Heart left ventricle (tissue), 16 donors: ENCODE data around the gene UBE2U. TPM values are rescaled to one million over a fixed set of nuclear protein-coding genes. Genes with fewer than 3 reads are reported as not detected.

Experiments used
- ATAC-seq, 4 donors: fragments of 200-7000 bp; cut with Tn5 transposase; one replicate each; pipeline ENCODE4 v1.9.1; 2020 to 2022; ENCODE audit warnings: moderate library complexity in 4 of 4, mild to moderate bottlenecking in 3 of 4, moderate number of reproducible peaks in 1 of 4
- DNase-seq, 5 donors: peaks; one replicate each; pipeline ENCODE4 v3.0.0-alpha.2; 2020
- H3K27ac ChIP-seq, 12 donors: fragments of 200-600 bp; sonication (generic) in 4 of 12; one replicate each; pipeline versions ENCODE4 v1.5.0 to v1.8.0; 2016 to 2022; ENCODE audit warnings: mild to moderate bottlenecking in 2 of 12
- H3K27me3 ChIP-seq, 9 donors: fragments of 200-600 bp; sonication (generic) in 2 of 9; one replicate each; pipeline versions ENCODE4 v1.5.1 to v1.8.0; 2016 to 2022; ENCODE audit warnings: mild to moderate bottlenecking in 3 of 9
- H3K36me3 ChIP-seq, 9 donors: fragments of 200-600 bp; sonication (generic) in 2 of 9; one replicate each; pipeline versions ENCODE4 v1.5.0 to v1.8.0; 2018 to 2022; ENCODE audit warnings: mild to moderate bottlenecking in 2 of 9
- H3K4me1 ChIP-seq, 12 donors: fragments of 200-600 bp; sonication (generic) in 4 of 12; one replicate each; pipeline versions ENCODE4 v1.5.0 to v1.8.0; 2016 to 2022; ENCODE audit warnings: mild to moderate bottlenecking in 3 of 12
- H3K4me3 ChIP-seq, 12 donors: fragments of 200-600 bp; sonication (generic) in 4 of 12; one replicate each; pipeline versions ENCODE4 v1.5.0 to v1.8.0; 2017 to 2022; ENCODE audit warnings: mild to moderate bottlenecking in 9 of 12, moderate library complexity in 4 of 12
- H3K9me3 ChIP-seq, 12 donors: fragments of 200-600 bp; sonication (generic) in 4 of 12; one replicate each; pipeline versions ENCODE4 v1.5.0 to v1.8.0; 2016 to 2022; ENCODE audit warnings: mild to moderate bottlenecking in 1 of 12
- POLR2A ChIP-seq, 2 donors: fragments of 450-650 bp; IDR thresholded peaks; one replicate each; pipeline ENCODE4 v1.6.1; 2017; ENCODE audit warnings: antibody characterized with exemption in 2 of 2, mild to moderate bottlenecking in 2 of 2, moderate library complexity in 2 of 2
- WGBS, 4 donors: extraction: QIAGEN DNeasy Blood & Tissue Kit in 2 of 4; methylation state at CpG; one replicate each; pipeline versions ENCODE4 v1.1.5 to v1.1.7; 2013 to 2018; 5-methylcytosine and 5-hydroxymethylcytosine counted together
- intact Hi-C, 10 donors: fragments of 100-400 bp; cut with DNase I; formaldehyde crosslinking; loops; one replicate each; pipeline versions ENCODE4 v1.11.1 to v1.14.2; 2022
- polyA plus RNA-seq, 2 donors: library from polyadenylated mRNA; stranded (reverse); fragments of 200-250 nt; gene quantifications; one replicate each; pipeline ENCODE4 v1.2.3, GENCODE V29; 2013
- total RNA-seq, 9 donors: library from RNA; depleted of rRNA in 2 of 9; stranded (reverse); fragments of >200 nt in 2 of 9; fragmentation: NEBNext Ultra II Directional in 3 of 9; extraction: Animal tissue kit (Norgen Biotek cat#: 25700) in 3 of 9; gene quantifications; one replicate each; pipeline versions ENCODE4 v1.1.0 to v1.2.4, GENCODE V29; 2016 to 2023
- TF ChIP-seq, protein P1 (sequence below), 12 donors: fragments of 200-600 bp; sonication (generic) in 4 of 12; IDR thresholded peaks; one replicate each; pipeline versions ENCODE4 v1.5.0 to v1.8.0; 2018 to 2022; ENCODE audit warnings: antibody characterized with exemption in 12 of 12, mild to moderate bottlenecking in 5 of 12
- donor health status: ischemic (EF 13 %, LVEDD 7.1; RV severe dilation, severe dysfunction).
- donor health status: healthy with polysubstance abuse.
- donor health status: DM: no; HTN: yes; CAD: no.
- donor health status: DM: no; HTN: no; CAD: no.
- donor health status: ischemic (EF 25% LVEDD 6.9; RV normal size, moderate dysfunction).
- donor health status: ischemic (EF 25% LVEDD 5.7; RV mildly dilated, moderate dysfunction).
- donor health status: healthy.
- donor health status: DM: yes; HTN: yes; CAD: no.
- donor health status: ischemic (EF 35%, LVEDD 5.7; RV mildly dilated, moderate dysfunction).
- donor health status: nonischemic (EF 11% LVEDD 7.7; RV severe dilation, severe dysfunction).
- donor health status: DM: yes; HTN: yes; CAD: no.
- donor health status: PGD.
- donor health status: ischemic (EF 29% LVEDD 5.4; RV normal size, mild dysfunction).
- donor health status: nonischemic (EF 23%, LVEDD 6.1; RV moderate dilation, normal function).

Gene UBE2U
- total and polyA plus RNA-seq, 11 donors: 0.19 to 2.7 (median 2.5) TPM; not detected in 8

DNA sequence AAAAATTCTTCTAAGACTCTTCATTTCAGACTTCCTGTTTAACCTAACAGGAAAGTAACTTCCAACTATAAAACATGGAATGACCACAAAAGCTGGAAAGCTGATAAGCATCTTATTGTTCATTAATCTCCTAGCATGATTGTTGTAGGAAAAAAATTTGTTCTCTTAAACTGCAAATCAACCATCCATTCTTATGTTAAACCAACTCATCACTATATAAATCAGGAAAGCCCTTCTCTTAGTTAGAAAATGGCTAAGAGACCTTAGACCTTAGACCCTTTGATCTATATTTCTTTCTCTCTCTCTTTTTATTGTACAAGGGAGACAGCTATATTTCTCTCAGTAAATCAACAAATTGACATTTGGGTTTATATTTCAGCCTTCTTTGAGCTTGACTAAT lies 101.4 kb downstream of the UBE2U start:
- Histone ChIP-seq H3K4me3 (no peak overlapping the region), H3K4me1 (no peaks in the 10 kb centered on the region), H3K27me3 (no peaks in the 10 kb centered on the region), H3K9me3 (no peaks in the 10 kb centered on the region), H3K36me3 (no peaks in the 10 kb centered on the region), H3K27ac (no peak overlapping the region)
- intact Hi-C loops: no loop called here
- ATAC-seq (no peak), DNase-seq (no peak)
- TF ChIP-seq POLR2A (IDR thresholded peaks at IDR 0.05): no peak
- TF ChIP-seq, protein P1, sequence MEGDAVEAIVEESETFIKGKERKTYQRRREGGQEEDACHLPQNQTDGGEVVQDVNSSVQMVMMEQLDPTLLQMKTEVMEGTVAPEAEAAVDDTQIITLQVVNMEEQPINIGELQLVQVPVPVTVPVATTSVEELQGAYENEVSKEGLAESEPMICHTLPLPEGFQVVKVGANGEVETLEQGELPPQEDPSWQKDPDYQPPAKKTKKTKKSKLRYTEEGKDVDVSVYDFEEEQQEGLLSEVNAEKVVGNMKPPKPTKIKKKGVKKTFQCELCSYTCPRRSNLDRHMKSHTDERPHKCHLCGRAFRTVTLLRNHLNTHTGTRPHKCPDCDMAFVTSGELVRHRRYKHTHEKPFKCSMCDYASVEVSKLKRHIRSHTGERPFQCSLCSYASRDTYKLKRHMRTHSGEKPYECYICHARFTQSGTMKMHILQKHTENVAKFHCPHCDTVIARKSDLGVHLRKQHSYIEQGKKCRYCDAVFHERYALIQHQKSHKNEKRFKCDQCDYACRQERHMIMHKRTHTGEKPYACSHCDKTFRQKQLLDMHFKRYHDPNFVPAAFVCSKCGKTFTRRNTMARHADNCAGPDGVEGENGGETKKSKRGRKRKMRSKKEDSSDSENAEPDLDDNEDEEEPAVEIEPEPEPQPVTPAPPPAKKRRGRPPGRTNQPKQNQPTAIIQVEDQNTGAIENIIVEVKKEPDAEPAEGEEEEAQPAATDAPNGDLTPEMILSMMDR (IDR thresholded peaks at IDR 0.05): no peak

DNA sequence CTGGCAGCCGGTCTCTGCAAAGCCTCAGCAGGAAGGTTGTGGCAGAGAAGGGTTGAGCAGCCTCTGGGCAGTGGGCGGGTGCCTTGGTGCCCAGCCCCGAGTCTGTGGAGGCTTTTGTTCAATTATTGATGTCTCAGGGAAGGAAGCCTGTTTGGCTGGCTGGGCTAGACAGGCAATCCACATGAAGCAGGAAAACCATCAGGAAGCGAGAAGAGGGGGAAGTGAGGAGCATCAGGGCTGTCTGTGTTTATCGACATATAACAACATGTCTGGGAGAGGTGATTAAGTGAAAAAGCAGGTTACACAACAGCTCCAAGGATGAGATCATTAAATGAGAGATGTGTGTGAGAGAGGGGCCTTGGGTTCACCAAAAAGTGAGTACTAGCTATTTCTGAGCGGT lies 105.4 kb downstream of the UBE2U start:
- no peak for TF ChIP-seq POLR2A (IDR thresholded peaks at IDR 0.05)
- TF ChIP-seq, protein P1 (IDR thresholded peaks at IDR 0.05): no peak
- Histone ChIP-seq H3K36me3 (no peaks in the 10 kb centered on the region), H3K4me3 (no peak overlapping the region), H3K27ac (no peak overlapping the region), H3K4me1 (no peaks in the 10 kb centered on the region), H3K9me3 (no peaks in the 10 kb centered on the region), H3K27me3 (no peaks in the 10 kb centered on the region)
- 61 to 78% (median 66%) methylated on average over 6 of the region's 6 CpGs for WGBS, 4 donors
- intact Hi-C loops: no loop called here
- DNase-seq (no peak), ATAC-seq (no peak)

DNA sequence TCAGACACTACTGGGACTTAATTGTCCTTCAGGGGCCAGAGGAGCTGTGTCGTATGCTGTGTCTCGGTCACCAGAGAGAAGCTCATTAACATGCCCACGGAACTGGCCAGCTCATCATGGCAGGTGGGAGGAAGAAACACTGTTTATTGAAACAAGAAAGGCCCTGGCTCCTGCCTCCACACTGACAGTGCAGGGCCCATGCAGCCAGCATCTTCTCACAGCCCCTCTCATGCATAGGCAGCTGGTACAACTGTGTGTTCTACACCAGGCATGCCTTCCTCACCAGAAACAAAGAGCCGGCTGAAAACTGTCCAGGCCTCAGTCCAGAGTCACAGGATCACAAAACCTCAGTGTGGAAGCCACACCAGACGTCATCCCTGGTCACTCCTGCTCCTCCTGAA lies 106.0 kb downstream of the UBE2U start:
- no peaks in the 10 kb centered on the region for H3K36me3 ChIP-seq
- no peak overlapping the region for H3K4me3 ChIP-seq
- no peaks in the 10 kb centered on the region for H3K9me3 ChIP-seq
- TF ChIP-seq, protein P1 (IDR thresholded peaks at IDR 0.05): no peak
- TF ChIP-seq POLR2A (IDR thresholded peaks at IDR 0.05): no peak
- ATAC-seq (no peak), DNase-seq (no peak)
- H3K27me3 ChIP-seq: no peaks in the 10 kb centered on the region
- WGBS, 4 donors: 71 to 81% (median 78%) methylated on average over 5 of the region's 5 CpGs
- H3K4me1 ChIP-seq: no peaks in the 10 kb centered on the region
- H3K27ac ChIP-seq: no peak overlapping the region
- intact Hi-C loops: no loop called here

DNA sequence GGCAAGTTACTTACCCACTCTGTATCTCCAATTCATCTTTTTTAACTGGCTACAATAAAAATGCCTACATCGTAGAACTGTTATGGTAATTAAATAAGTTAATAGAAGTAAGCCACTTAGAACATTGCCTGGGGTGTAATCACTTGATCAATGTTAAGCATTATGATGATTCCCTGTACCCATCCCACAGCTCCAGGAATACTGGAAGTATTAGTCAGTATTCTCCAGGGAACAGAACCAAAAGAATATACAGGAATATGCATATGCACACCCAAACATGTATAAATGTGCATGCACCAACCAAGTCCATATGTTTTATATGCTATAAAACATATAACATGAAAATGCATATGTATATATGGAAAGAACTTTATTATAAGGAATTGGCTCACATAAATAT lies 107.3 kb downstream of the UBE2U start:
- Histone ChIP-seq H3K4me3 (no peak overlapping the region), H3K27me3 (no peaks in the 10 kb centered on the region), H3K27ac (no peak overlapping the region), H3K36me3 (no peaks in the 10 kb centered on the region), H3K9me3 (no peaks in the 10 kb centered on the region), H3K4me1 (no peaks in the 10 kb centered on the region)
- intact Hi-C loops: no loop called here
- ATAC-seq (no peak), DNase-seq (no peak)
- WGBS, 4 donors: 79 to 94% (median 93%) methylated on average over 1 of the region's 1 CpG
- TF ChIP-seq, protein P1 (IDR thresholded peaks at IDR 0.05): no peak
- TF ChIP-seq POLR2A (IDR thresholded peaks at IDR 0.05): no peak
